GM19397 (cell line): ENCODE data around the gene CELSR1.

Source experiments
- ATAC-seq: cut with Tn5 transposase; IDR thresholded peaks from one replicate; pipeline ENCODE4 v1.9.1; 2021; ENCODE audit warnings: mild to moderate bottlenecking, moderate library complexity; ENCODE audit not compliant: unreplicated experiment

Gene CELSR1

DNA sequence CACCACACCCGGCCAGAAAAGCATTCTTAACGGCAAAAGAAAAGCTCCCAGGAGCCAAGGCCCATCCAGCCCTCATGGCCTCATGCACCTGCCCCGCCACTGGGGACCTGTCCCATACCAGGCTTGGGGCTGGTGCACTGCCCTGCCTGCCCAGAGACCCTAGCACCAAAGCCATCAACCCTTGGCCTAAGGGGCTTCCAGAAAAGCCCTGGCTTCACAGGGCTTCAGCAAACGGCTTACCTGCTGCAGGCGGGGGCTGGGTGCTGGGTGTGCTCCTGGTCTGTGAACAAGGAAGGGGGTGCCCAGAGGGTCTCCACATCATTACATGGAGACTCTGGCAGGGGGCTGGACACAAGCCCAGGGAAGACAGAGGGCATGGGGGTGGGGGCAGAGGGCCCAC lies 89.5 kb downstream of the CELSR1 start:
- no peak for ATAC-seq

DNA sequence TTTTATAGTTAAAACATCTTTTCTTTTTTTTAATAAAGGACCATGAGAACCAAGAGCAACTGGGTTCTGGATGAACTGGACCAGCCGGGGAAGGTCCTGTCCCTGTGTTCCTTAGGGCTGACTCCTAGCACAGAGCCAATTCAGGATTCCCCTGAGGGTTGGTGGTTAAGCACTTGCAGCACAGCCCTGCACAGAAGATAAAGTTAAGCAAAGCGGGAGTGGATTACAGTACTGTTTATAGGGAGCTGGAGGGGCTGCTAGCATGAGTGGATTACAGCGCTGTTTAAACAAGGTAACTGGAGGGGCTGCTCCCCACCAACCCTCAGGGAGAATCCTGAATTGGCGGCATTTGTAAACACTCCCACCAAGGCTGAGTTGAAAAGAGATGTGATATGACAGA lies 90.6 kb downstream of the CELSR1 start:
- ATAC-seq: no peak

DNA sequence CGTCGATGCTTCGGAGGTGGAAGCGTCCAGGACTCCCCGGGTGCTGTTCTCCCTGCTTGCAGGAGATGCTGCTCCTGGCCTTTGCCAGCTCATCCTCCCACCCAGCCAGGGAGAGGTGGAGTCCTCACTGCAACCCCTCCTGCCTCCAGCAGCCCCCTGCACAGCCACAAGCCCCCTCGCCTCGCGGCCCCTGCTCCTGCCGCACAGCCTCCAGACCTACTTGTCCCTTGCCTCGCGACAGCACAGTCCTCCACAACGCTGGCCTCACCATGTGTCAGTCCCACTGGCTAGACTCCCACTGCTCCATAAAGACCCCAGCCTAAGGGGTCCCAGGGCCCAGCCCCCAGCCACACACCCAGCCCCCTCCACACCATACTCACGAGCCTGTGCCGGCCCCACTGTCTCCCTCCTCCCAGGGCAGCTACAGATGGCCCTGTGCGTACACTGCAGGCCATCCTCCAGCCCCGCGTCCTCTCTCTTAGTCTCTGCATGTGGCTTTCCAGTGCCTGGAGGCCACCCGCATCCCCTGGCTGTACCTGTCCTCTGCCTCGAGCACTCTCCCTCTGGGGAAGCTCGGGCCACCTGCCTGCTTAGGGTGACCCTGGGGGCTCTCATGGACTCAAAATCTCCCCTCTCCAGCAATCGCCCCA lies 91.5 kb downstream of the CELSR1 start:
- no peak for ATAC-seq

DNA sequence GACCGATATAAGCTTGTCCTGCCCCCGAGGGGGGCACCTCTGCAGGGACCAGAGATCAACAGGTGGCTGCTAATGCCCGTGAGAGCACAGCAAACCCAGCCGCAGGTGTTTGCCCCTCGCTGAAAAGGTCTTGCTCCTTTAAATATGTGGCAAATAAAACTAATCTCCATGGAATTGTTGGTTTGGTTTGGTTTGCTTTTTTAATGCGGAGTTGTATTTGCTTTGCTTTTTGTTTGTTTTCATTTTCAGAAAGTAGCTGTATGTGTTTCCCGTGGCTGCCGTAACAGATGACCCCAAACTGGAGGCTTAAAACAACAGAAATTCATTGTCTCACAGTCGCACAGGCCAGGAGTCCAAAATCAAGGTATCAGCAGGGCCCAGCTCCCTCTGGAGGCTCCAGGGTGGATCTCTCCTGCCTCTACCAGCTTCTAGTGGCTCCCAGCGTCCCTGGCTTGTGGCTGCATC lies 93.0 kb downstream of the CELSR1 start:
- ATAC-seq: no peak

DNA sequence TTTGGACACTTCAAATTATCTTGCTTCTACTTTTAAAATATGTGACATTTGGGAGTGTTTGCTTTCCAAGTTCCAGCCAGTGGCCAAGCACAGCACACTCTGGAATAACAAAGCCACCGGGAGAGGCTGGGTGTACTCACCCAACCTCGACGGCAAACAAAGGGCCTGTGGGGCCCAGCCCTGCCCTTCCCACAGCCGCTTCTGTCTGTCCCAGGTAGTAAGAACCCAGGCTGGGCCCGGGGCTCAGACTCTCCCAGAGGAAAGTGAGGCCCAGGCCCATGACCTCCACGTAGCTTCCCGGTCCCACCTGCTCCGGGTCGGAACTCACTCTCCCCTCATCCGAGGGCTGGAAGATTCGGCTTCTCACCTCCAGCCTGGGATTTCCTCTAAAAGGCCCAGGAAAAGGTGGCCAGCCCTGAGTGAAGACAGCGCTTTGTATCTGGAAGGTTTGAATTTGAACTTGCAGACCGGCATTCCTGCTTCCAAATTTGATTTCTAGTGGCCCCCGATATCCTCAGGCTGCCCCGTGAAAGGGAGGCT lies 93.5 kb downstream of the CELSR1 start:
- no peak for ATAC-seq

DNA sequence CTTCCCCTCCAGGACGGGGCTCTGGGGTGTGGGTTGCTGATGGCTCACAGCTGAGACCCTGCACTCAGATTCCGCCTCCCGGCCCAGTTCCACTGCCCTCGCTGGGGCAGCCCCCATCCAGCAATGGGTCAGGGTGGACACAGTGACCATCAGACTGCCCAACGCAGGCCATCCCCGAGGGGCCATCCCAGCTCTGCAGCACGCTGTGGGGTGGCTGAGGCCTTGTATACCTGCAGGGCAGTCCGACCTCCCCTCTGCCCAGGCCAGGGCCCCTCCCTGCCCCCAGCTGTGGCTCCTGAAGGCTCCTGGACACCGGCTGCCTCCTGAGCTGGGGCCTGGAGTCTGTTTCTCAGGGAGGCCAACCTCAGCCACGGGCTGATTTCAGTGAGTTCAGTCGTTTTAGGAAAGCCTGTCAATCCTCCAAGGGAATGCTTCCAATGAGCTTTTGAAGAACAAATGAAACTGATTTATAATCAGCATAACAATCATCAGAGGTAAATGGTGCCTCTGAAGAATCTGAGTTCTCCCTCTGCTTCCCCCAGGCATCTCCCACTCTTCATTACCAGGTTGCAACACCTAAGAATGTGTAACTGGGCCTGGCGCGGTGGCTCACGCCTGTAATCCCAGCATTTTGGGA lies 95.1 kb downstream of the CELSR1 start:
- ATAC-seq: no peak

DNA sequence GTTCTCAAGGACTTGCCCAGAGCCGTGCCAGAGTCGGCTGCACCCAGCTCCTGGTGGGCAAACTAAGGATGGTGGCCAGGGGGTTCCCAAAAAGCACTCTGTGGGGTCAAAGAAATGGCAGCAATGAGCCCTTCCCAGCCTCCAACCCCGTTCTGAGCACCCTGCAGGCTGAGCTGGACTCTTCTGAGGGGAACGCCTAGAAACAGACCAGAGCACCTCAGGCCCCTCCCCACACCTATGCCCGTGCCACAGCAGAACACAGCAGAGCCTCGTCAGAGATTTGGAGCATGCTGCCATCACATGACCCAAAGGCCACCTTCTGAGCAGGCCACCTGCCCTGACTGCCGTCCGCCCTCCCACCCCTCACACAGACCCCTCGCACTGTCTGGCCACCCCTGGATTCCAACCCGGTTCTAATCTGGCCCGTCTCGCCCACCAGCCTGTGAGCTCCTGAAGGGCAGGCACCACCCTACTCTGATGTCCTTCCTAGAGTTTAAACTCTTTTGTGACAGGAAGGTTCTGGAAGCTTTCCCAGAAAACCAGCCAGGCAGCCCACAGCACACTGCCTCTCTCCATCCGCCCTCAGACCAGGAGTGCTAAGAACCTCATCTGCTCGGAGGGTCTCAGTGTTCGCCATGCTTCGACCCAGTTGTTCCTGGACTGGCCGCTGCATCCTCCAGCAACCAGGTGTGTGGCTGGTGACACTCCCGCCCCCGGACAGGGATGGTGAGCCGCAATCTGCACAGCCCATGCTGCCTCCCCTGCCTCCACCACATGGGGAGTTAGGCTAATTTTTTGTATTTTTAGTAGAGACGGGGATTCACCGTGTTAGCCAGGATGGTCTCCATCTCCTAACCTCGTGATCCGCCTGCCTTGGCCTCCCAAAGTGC lies 97.6 kb downstream of the CELSR1 start:
- ATAC-seq: no peak

DNA sequence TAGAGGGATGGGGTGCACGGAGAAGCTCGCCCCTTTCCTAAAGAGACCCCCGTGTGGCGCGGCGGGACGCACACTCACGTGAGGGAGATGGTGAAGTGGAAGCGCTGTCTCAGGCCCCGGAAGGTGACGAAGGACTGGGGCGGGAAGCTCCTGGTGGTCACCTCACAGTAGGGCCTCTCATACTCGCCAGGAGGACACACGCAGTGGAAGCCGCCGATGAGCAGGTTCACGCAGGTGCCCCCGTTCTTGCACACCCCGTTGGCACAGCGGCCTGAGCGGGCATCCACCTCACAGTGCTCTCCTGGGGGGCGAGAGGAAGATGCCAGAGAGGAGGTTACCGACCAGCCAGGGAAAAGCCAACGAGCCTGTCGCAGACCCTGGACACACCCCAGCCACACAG lies 98.3 kb downstream of the CELSR1 start:
- no peak for ATAC-seq

DNA sequence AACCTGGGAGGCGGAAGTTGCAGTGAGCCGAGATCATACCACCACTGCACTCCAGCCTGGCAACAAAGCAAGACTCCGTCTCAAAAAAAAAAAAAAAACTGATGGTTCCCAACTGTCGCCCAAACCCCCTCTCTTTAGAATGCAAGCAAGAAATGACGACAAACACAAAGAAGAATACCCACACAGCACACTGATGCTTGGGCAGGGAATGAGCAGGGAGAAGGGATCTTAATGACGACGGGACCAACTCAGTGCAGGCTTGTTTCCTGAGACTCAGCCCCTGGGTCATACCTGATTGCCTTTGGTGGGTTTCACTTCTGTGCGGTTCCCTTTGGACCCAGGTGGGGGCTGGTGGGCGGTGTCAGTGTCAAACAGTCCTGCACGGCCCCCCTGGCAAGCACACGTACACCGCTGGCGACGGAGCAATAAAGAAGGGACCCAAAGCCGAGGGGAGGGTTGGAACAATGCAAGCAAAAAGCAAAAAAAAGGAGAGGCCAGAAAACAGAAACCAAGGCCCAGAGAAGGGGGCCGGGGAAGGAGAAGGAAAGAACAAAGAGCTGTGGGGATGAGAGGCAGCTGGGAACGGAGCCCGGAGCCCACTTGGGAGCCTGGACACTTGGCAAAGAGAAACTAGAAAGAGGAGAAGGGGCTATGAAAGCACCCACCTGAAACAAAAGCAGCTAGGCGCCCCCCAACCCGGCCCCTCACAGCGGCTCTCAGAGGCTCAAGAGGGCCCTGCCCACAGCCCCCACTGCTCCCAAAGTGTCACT lies 99.6 kb downstream of the CELSR1 start:
- ATAC-seq: no peak

DNA sequence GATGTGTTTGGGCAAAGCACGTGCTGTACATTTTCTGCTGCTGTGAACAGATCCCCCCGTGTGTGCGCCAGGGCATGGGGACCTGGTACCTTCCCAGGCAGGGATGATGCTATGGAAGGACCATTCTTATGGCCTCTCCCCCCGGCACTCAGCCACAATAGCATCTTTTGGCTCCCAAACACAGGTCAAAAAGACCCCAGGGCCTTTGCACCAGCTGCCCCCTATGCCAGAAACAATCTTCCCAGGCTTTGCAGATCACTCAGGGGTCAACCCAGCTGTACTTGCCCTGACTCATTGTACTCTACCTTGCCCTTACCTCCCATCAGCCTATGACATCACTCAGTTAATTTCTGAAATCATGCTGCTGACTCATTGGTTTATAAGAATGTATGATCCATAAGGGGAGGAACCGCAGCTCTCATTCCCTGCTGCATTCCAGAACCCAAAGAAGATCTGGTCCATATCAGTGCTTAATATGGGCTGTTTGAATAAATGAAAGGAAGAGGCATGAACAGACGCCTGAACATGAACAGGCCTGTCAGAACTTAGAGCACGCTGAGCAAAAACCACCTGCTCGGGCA lies 100.7 kb downstream of the CELSR1 start:
- ATAC-seq: no peak

DNA sequence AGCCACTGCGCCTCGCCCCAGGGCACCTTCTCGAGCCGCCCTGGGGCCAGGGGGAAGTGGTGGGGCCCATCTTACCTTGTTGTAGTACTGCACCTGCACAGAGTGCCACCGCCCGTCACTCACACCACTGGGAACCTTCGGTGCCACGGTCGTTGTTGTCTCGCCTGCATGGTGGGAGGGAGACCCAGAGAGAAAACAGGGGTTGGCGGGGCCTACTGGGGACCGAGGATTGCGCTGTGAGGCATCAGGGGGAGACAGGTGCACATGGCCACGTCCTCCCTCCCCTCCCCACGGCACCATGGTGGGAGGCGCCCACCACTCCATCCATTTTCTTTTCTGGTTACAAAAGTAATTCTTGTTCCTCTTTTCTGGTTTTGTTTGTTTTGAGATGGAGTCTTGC lies 104.1 kb downstream of the CELSR1 start:
- ATAC-seq: no peak

DNA sequence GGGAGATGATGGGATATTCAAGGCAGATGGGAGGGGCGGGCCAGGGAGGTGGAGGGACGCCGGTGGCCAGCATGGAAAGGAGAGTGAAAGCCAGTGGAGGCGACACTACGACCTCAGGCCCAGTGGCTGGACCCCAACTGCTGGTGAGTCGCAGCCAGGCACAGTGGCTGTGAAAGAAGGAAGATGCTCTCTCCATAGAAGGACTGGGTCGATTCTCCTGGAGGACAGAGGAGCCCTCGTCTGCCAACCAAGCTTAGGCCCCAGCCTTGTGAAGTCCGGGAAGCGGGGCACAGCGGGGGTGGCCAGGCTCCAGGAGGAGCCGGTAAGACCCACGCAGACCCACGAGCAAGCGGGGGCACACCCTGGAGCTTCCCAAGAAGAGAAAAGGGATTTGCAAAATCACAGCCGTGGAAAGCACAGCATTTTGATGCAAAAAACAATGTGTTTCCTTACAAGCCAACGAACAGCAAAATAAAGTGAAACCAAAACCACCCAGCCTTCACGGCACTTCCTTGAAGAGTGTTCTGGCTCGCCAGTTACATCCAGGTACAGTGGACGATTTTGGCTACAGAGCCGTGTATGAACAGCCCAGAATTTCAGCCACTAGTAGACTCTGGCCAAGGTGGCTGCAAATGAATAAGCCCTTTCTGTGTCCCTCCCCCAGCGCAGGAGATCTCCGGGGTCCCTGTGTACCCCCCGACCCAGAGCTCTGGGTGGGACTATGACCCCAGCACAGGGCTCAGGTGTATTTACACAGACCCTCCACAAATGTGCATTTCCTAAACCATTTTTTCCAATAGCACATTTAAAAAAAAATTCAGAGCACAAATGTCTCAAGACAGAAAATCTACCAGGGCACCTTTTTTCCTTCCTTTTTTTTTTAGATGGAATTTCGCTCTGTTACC lies 105.0 kb downstream of the CELSR1 start:
- ATAC-seq: no peak

DNA sequence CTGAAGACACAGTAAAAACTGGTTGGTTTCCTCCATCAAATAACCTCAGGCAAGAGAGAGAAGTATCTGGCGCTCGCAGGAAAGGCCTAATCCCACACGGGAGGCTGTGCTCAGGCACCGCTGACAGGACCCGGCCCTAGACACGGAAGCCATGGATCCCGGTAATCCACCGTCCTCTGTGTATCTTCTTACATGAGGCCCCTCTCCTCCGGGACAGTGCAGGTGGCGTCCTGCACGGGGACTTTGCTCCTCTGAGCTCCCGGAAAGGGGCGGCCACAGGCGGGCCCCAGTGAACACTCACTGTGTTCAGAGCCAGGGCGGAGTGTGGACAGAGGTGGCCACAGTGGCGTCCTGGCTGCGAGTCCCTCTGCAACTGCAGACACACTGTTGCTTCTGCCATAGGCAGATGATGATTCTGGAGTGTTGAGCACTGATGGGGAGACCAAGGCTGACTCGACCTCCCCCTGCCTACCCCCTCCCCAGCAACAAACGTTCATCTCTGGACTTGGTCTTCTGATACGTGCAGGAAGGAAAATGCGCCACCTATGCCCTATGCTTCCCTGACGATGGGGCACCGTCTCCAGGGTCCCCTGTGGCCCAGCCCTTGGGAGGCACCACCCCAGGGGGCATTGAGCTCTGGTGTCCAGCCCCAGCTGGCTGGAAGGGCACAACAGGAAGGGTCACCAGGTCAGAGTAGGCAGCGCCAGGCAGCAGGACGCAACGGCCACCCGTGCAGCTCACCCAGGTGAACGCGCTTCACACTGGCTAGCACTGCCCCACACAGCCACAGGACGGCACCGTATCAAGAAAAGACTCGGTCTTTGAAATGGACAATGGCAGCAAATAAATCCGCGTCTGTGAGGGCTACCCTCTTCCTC lies 106.2 kb downstream of the CELSR1 start:
- no peak for ATAC-seq

DNA sequence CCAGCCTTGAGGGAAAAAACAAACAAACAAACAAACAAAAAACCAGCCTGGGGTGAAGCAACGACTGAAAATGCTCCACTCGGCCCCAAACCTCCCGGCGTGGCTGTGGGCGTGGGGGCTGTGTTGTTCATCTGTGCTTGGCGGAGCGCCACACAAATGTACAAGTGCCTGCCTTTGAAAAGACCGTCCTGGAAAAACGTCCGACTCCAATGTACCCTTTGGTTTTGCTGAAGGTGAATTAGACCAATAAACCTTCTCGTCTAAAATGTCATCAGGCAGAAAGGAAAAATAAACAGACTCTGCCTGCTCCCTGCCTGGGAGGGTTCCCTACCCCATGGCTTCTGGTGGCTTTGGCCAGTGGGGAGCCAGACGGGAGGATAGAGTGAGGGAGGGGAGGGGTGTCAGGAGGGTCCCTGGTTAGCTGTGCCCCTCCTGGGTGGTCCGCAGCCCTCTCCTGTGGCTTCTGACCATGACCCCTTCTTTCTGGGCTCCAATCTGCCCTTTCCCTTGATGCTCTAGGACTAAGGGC lies 108.0 kb downstream of the CELSR1 start:
- no peak for ATAC-seq

DNA sequence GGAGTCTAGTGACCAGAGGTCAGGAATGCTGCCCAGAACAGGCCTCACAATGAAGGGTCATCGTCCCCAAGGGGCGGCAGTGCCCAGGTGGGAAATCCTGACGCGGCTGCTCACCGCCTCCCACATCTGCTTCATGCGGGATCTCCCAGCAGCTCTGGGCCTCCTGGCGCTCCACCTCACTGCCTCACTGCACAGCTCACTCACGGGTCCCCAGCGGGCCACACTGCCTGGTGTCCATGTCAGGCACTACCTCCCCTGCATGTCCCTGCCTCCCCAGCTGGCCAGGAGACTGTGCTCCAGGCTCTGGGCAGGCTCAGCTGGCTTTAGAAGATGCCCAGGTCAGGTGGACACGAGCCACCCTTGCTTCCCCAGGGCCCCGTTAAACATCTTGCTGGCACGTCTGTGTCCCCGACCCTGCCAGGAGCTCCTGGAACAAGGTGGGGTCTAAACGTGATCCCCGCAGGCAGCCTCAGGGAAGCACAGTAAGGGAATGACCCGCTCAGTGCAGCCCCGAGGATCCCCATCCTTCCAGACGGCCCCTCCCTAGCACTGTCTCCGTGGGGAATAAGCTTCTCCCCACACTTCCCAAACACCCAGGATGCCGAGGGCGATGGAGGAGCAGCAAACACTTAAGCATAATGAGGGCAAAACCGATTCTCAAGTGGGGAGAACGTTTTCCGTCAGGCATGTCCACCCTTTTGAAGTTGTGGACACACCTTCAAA lies 108.7 kb downstream of the CELSR1 start:
- ATAC-seq: no peak

DNA sequence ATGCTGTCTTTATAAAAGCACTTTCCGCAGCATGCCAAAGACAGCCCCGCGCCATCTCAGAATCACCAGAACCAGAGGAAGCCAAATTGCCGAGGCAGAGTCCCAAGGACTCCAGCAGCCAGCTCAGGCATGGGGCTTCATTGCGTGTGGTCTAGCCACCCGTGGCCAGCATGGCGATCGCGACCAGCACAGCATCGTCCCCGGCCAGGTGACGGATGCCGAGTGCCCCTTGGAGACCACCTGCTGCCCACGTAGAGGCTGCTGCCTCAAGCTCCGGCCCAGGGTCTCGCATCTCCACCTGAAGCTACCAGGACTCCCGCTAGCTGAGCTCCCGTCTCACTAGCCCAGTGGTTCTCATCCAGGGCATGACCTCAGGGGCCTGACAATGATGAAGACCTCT lies 109.2 kb downstream of the CELSR1 start:
- no peak for ATAC-seq

DNA sequence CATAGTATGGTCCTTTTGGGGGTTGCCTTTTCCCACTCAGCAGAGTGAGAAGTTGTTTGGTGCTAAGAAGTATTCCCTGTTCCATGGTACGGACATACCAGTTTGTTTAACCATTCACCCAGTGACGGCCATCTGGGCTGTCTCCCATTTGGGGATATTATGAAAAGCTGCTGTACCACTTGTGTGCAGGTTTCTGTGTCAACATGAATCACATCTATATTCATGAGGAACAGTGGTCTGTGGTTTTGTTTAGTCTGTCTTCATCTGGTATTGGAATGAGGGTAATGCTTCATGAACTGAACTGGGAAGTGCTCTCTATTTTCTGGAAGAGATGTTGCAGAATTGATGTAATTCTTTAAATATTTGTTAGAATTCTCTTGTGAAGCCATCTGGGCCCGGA lies 112.4 kb downstream of the CELSR1 start:
- no peak for ATAC-seq

DNA sequence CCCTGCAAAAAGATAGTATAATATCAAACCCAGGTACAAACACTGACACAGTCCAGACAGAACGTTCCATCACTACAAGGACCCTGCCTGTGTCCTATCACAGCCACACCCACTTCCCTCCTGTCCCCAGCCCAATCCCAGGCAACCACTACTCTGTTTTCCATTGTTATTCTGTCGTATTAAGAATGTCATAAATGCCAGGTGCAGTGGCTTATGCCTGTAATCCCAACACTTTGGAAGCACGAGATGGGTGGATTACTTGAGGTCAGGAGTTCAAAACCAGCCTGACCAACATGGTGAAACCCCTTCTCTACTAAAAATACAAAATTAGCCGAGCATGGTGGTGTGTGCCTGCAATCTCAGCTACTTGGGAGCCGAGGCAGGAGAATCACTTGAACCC lies 112.9 kb downstream of the CELSR1 start:
- no peak for ATAC-seq
